GM23248 (cell line): Measurements from ENCODE around the gene UCP2. TPM values are rescaled to one million over a fixed set of nuclear protein-coding genes. Genes with fewer than 3 reads are reported as not detected.

Experiments used
- DNase-seq: peaks from one replicate; pipeline ENCODE4 v3.0.0-alpha.2; 2015
- H2AFZ ChIP-seq: fragments of 200-600 bp; sonication (generic); 2 replicates; pipeline ENCODE4 v1.6.1; 2016; ENCODE audit warnings: antibody characterized with exemption
- H3F3A ChIP-seq: fragments of 200-600 bp; sonication (generic); 2 replicates; pipeline ENCODE4 v1.6.1; 2016; ENCODE audit warnings: mild to moderate bottlenecking, antibody characterized with exemption, mixed run types; ENCODE audit not compliant: insufficient read depth
- H3K27ac ChIP-seq: fragments of 200-600 bp; sonication (generic); 2 replicates; pipeline ENCODE4 v1.5.1; 2016; ENCODE audit warnings: mild to moderate bottlenecking
- H3K27me3 ChIP-seq: fragments of 200-600 bp; sonication (generic); replicated peaks from 2 replicates; pipeline ENCODE4 v1.6.1; 2016; ENCODE audit warnings: mild to moderate bottlenecking; ENCODE audit not compliant: insufficient read depth
- H3K36me3 ChIP-seq: fragments of 200-600 bp; sonication (generic); 2 replicates; pipeline ENCODE4 v1.6.1; 2016; ENCODE audit warnings: low read depth, mild to moderate bottlenecking
- H3K4me1 ChIP-seq: fragments of 200-600 bp; sonication (generic); 2 replicates; pipeline ENCODE4 v1.6.1; 2016; ENCODE audit warnings: mild to moderate bottlenecking; ENCODE audit not compliant: insufficient read depth
- H3K4me2 ChIP-seq: fragments of 200-600 bp; sonication (generic); one replicate; pipeline ENCODE4 v1.6.1; 2016; ENCODE audit warnings: mild to moderate bottlenecking; ENCODE audit not compliant: unreplicated experiment
- H3K4me3 ChIP-seq: fragments of 200-600 bp; sonication (generic); 2 replicates; pipeline ENCODE4 v1.5.1; 2016; ENCODE audit warnings: mild to moderate bottlenecking
- H3K79me2 ChIP-seq: fragments of 200-600 bp; sonication (generic); 2 replicates; pipeline ENCODE4 v1.6.1; 2016; ENCODE audit warnings: mild to moderate bottlenecking; ENCODE audit not compliant: insufficient read depth
- H3K9ac ChIP-seq: fragments of 200-600 bp; sonication (generic); 2 replicates; pipeline ENCODE4 v1.6.1; 2016; ENCODE audit warnings: mild to moderate bottlenecking
- H3K9me2 ChIP-seq: fragments of 200-600 bp; sonication (generic); 2 replicates; pipeline ENCODE4 v1.6.1; 2016; ENCODE audit warnings: mixed run types, mild to moderate bottlenecking, moderate library complexity; ENCODE audit not compliant: insufficient read depth
- H3K9me3 ChIP-seq: fragments of 200-600 bp; sonication (generic); one replicate; pipeline ENCODE4 v1.6.1; 2017; ENCODE audit warnings: low read depth
- H4K20me1 ChIP-seq: fragments of 200-600 bp; sonication (generic); 2 replicates; pipeline ENCODE4 v1.6.0; 2016; ENCODE audit not compliant: insufficient read depth
- EZH2 ChIP-seq: fragments of 200-600 bp; sonication (generic); IDR thresholded peaks from 2 replicates; pipeline ENCODE4 v1.6.1; 2018; ENCODE audit warnings: antibody characterized with exemption, mild to moderate bottlenecking; ENCODE audit not compliant: insufficient read depth, poor library complexity, severe bottlenecking
- EZH2phosphoT487 ChIP-seq: fragments of 200-600 bp; sonication (generic); IDR thresholded peaks from 2 replicates; pipeline ENCODE4 v1.6.1; 2018; ENCODE audit warnings: antibody characterized with exemption, moderate library complexity, mild to moderate bottlenecking, low read depth; ENCODE audit not compliant: insufficient read depth
- WGBS, 2 experiments: methylation state at CpG; one replicate each; pipeline ENCODE4 v1.1.6; 2015 to 2017; ENCODE audit warnings: low lambda C conversion rate in 2 of 2, low coverage in 1 of 2; ENCODE audit errors: missing lambda C conversion rate in 2 of 2; 5-methylcytosine and 5-hydroxymethylcytosine counted together
- in situ Hi-C: fragments of 300-500 bp; cut with MboI; formaldehyde crosslinking; loops from 2 replicates; pipeline ENCODE4 v1.15.0; 2020
- polyA plus RNA-seq: library from polyadenylated mRNA; unstranded; fragments of >200 nt; fragmentation: Nextera tagmentation; extraction: Ambion mirVana; gene quantifications from 2 replicates; pipeline ENCODE4 v1.2.1, GENCODE V29; 2016
- total RNA-seq: library from RNA; depleted of rRNA; stranded (reverse); fragments of >200 nt; shearing (Covaris generic); gene quantifications from 2 replicates; pipeline ENCODE4 v1.2.3, GENCODE V29; 2014

UCP2 gene
- total and polyA plus RNA-seq, 2 experiments from 2014 or later, result 2.0 TPM; not detected in 1

DNA sequence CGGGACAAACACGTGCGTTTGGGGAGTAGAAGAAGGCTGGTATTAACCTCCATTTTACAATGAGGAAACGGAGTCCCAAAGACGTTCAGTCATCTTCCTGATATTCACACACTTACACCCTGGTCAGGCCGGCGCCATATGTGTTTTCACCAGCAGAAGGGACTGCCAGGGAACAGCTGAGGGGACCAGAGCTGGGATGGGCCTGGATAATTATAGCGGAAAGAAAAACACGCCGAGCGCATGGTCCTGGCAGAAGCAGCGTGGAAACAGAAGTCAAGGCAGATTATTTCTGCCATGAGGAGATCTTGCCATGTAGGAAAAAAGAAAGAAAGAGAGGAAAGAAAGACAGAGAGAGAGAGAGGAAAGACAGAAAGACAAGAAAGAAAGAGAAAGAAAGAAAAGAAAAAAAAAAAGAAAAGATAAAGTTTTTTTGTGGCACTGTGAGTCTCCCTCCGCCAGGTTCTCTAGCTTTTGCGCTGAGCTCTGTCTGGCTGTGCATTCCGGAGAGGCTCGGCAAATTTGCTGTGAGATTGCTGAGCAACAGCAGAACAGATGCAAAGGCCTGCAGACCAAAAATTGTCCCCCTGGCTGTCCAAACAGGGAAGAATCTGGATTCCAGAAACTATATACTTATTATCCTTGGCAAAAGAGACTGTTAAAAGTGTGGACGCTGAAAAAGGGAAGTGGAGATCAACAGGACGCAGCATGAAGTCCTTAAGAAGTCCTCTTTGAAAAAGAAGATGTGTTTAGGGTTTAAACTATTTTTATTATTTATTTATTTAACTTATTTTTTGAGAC is 1.3 kb upstream of the UCP2 start:
- Histone ChIP-seq H3K79me2 (no peaks in the 10 kb centered on the region), H3K9me3 (no peaks in the 10 kb centered on the region), H3K36me3 (no peaks in the 10 kb centered on the region), H3K4me1 (no peaks in the 10 kb centered on the region), H3F3A (peaks cover 2% of the 10 kb centered on the region; the same call in 1 of the 2 replicates), H3K27me3 (no peaks in the 10 kb centered on the region), H3K9me2 (no peaks in the 10 kb centered on the region), H4K20me1 (no peaks in the 10 kb centered on the region), H2AFZ (peak overlapping the region; percentile 99), H3K27ac (no peak overlapping the region), H3K4me3 (peak overlapping the region; percentile 76), H3K4me2 (peak overlapping the region; percentile 89), H3K9ac (peak overlapping the region; percentile 76)
- no peak for TF ChIP-seq EZH2
- no peak for TF ChIP-seq EZH2phosphoT487
- in situ Hi-C loops, result no loop called here
- WGBS, 2 experiments, result 27% methylated on average over 18 of the region's 18 CpGs
- DNase-seq, result no peak

DNA sequence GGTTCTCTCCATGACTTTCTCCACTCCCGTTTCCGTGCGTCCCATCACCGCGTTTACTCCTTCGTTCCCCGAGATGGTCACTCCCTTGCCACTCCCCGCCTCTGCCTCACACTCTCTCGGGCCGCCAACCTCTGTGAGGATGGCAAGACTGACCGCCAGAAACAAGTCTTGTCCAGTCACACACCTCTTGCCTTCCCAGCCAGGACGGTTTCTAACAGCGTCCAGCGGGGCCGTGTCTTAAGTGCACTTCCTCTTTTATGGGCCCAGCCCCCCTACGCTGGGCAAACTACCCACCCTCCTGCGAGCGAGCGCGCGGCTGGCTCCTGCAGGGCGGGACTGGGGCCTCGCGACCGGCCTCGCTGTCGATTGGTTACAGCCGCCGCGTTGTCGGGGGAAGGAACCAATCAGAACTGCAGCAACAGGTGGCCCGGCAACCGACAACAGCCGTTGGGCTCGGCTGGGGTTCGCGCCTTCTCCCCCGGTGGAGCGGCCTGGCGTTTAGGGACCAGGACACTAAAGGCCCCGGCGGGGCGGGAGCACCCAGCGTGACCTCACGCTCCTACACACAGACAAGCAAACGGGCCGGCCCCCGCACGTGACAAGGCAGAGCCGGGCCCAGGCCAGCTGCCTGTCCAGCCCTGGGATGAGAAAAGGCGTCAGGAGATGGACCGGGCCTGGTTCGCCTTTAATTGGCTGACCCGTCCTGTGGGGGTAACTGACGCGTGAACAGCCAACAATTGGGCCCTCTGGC is 522 bp upstream of the UCP2 start:
- Histone ChIP-seq H3K9me2 (no peaks in the 10 kb centered on the region), H3K27ac (peak overlapping the region; percentile 46), H3K36me3 (no peaks in the 10 kb centered on the region), H2AFZ (peak overlapping the region; percentile 99), H3K4me2 (peak overlapping the region; percentile 89), H3K4me1 (no peaks in the 10 kb centered on the region), H3K79me2 (no peaks in the 10 kb centered on the region), H3K4me3 (peak overlapping the region; percentile 76), H3K27me3 (no peaks in the 10 kb centered on the region), H3K9me3 (no peaks in the 10 kb centered on the region), H3F3A (peaks cover 9% of the 10 kb centered on the region; the same call in 1 of the 2 replicates), H4K20me1 (no peaks in the 10 kb centered on the region), H3K9ac (peak overlapping the region; percentile 76)
- in situ Hi-C loops, result no loop called here
- WGBS, 2 experiments, result 0 to 1% methylated on average over 55 to 56 of the region's 56 CpGs
- TF ChIP-seq EZH2phosphoT487, result no peak
- no peak for TF ChIP-seq EZH2
- DNase-seq, result peak; percentile 91

DNA sequence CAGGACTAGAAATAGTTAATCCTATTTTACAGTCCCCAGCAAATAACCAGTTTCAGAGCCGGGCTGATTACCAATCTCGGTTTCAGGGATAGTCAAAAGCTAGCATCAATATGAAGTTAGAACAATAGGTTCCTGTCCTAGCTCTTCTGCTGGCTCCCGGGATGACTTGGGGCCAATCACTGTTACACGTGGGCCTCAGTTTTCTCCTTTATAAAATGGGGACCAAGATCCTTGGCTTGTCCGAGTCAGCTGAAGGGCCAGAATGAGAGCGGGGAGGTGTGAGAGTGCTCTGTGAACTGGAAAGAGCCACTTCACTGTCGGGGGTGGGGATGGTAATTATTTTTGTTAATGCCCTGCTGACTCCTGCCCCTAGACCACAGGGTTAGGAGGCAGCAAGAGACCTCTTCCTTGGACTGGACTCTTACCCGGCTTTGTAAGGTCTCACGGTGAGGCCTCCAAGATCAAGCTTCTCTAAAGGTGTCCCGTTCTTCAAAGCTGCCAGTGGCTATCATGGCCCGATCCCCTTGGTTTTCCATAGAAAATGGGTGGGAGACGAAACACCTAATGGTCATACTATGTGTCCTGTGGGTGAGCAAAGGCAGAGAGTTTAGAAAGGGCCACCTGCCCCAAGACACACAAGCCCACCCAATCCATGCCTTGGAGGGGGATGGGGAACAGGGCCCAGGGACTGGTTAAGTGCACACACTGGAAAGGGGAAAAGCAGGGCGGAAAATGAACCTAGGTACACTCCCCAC is 1.4 kb downstream of the UCP2 start:
- TF ChIP-seq EZH2 (no peak), EZH2phosphoT487 (no peak)
- H4K20me1 ChIP-seq, result no peaks in the 10 kb centered on the region
- peaks cover 9% of the 10 kb centered on the region; the same call in 1 of the 2 replicates for H3F3A ChIP-seq
- H3K9me3 ChIP-seq, result no peaks in the 10 kb centered on the region
- no peaks in the 10 kb centered on the region for H3K9me2 ChIP-seq
- DNase-seq, result no peak
- H3K79me2 ChIP-seq, result no peaks in the 10 kb centered on the region
- H3K36me3 ChIP-seq, result no peaks in the 10 kb centered on the region
- H3K4me3 ChIP-seq, result no peak overlapping the region
- in situ Hi-C loops, result no loop called here
- H3K27ac ChIP-seq, result no peak overlapping the region
- no peak overlapping the region for H3K4me2 ChIP-seq
- H3K9ac ChIP-seq, result no peak overlapping the region
- no peak overlapping the region for H2AFZ ChIP-seq
- no peaks in the 10 kb centered on the region for H3K4me1 ChIP-seq
- 86 to 89% methylated on average over 13 of the region's 13 CpGs for WGBS, 2 experiments
- H3K27me3 ChIP-seq, result no peaks in the 10 kb centered on the region
